Left ventricle myocardium inferior (tissue), 1 donor: ENCODE data around the gene FABP3. TPM values are rescaled to one million over a fixed set of nuclear protein-coding genes. Genes with fewer than 3 reads are reported as not detected.
A peak's percentile ranks its signal among the peaks of the same experiment; 100 is the strongest.

ENCODE experiments used
- DNase-seq: peaks from one replicate; pipeline ENCODE4 v3.0.0-alpha.2; 2020
- H3K27ac ChIP-seq: fragments of 200-600 bp; replicated peaks from 2 replicates; pipeline ENCODE4 v1.8.0; 2021
- H3K27me3 ChIP-seq: fragments of 200-600 bp; 2 replicates; pipeline ENCODE4 v1.8.0; 2021; ENCODE audit warnings: low read depth
- H3K36me3 ChIP-seq: fragments of 200-600 bp; 2 replicates; pipeline ENCODE4 v1.8.0; 2021
- H3K4me1 ChIP-seq: fragments of 200-600 bp; 2 replicates; pipeline ENCODE4 v1.8.0; 2021
- H3K4me3 ChIP-seq: fragments of 200-600 bp; 2 replicates; pipeline ENCODE4 v1.8.0; 2021; ENCODE audit warnings: mild to moderate bottlenecking, moderate library complexity
- H3K9me3 ChIP-seq: fragments of 200-600 bp; replicated peaks from 2 replicates; pipeline ENCODE4 v1.8.0; 2021
- CTCF ChIP-seq: fragments of 200-600 bp; IDR thresholded peaks from 2 replicates; pipeline ENCODE4 v1.8.0; 2021; ENCODE audit warnings: antibody characterized with exemption, mild to moderate bottlenecking, borderline replicate concordance
- intact Hi-C: fragments of 100-400 bp; cut with micrococcal nuclease; formaldehyde crosslinking; loops from one replicate; pipeline ENCODE4 v1.11.0; 2022
- total RNA-seq: library from RNA; stranded (reverse); fragmentation: NEBNext Ultra II Directional; extraction: Animal tissue kit (Norgen Biotek cat#: 25700); gene quantifications from one replicate; pipeline ENCODE4 v1.2.1, GENCODE V29; 2021
- donor health status: DM: no; HTN: yes; CAD: no; lungs with severe emphysema.

FABP3 gene
- total RNA-seq, 1 donor from 2014 or later = 4,737 TPM

DNA sequence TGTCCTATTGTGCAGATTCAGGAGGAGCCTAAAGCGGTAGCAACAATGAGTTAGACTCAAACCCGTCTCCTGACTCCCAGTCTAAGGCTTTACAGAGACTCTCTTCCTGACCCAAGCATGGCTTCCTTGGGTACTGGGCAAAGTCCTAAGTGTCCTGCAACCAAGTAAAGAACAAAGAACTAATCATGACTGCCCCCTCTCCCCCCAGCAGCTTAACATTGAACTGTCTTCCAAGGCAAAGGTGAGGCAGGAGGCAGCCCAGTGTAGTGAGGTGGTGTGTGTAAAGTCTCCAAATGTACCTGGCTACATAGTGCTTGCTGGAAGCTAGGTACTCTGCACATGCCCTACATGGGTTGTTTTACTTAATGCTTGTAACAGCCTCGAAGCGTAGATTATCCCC, 2.3 kb downstream of the FABP3 start:
- intact Hi-C loops = no loop called here
- Histone ChIP-seq H3K4me1 (peaks cover 71% of the 10 kb centered on the region), H3K36me3 (peaks cover 56% of the 10 kb centered on the region), H3K4me3 (peak overlapping the region; percentile 75), H3K9me3 (no peaks in the 10 kb centered on the region), H3K27ac (peak overlapping the region; percentile 96), H3K27me3 (no peaks in the 10 kb centered on the region)
- no peak for TF ChIP-seq CTCF
- DNase-seq = no peak

GRCh38 chr1:31370021-31370420, 2.9 kb downstream of the FABP3 start:
- no peak for DNase-seq
- Histone ChIP-seq H3K27ac (peak overlapping the region; percentile 96), H3K27me3 (no peaks in the 10 kb centered on the region), H3K36me3 (peaks cover 61% of the 10 kb centered on the region), H3K9me3 (no peaks in the 10 kb centered on the region), H3K4me3 (peak overlapping the region; percentile 75), H3K4me1 (peaks cover 71% of the 10 kb centered on the region)
- intact Hi-C loops = no loop called here
- no peak for TF ChIP-seq CTCF

DNA sequence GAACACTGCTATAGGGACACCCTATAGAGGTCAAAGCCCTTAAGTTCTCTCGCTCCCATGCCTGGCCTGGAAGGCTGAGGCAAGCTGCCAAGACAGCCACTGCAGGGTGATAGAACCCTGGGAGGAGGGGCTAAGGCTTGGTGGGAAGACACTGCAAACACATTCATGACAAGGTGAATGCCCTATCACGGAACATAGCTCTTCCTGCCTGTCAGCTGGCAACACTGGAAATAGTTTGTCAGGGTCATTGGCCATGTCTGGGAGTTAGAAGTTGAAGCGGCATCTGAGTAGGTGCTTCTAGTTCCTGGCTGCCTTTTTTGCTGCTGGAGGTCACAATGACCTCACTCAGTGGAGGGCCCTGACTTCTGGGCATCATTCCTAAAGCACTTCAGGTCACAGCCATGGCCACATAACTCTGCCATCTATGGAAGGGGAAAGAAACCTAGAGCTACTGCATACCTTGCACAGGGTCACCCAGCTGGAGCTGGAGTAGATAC, 4.2 kb downstream of the FABP3 start:
- TF ChIP-seq CTCF = no peak
- peak overlapping the region; percentile 96 for H3K27ac ChIP-seq
- intact Hi-C loops = no loop called here
- DNase-seq = peak; percentile 46
- peaks cover 75% of the 10 kb centered on the region for H3K36me3 ChIP-seq
- H3K4me3 ChIP-seq = peak overlapping the region; percentile 75
- peaks cover 60% of the 10 kb centered on the region for H3K4me1 ChIP-seq
- H3K9me3 ChIP-seq = no peaks in the 10 kb centered on the region
- H3K27me3 ChIP-seq = no peaks in the 10 kb centered on the region

DNA sequence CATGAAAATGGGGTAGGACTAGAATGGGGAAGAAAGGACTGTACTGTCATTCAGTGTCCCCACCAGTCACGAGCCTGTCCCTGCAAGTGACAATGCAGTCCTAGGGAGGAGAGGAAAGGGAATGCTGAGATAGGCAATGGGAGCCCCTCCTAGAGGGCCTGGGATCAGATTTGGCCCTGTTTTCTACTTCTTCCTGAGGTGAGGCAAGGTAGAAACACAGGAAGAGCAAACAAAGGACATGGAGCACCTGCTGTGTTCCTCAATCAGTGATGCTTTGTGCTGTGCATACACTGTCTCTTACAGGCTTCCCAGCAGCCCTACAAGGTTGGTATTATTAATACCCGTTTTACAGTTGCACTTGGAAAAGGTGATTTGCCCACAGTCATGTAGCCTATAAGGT, 6.1 kb downstream of the FABP3 start:
- no peaks in the 10 kb centered on the region for H3K9me3 ChIP-seq
- H3K27ac ChIP-seq = peak overlapping the region; percentile 96
- H3K27me3 ChIP-seq = no peaks in the 10 kb centered on the region
- intact Hi-C loops = no loop called here
- peaks cover 73% of the 10 kb centered on the region for H3K36me3 ChIP-seq
- peak overlapping the region; percentile 75 for H3K4me3 ChIP-seq
- no peak for TF ChIP-seq CTCF
- H3K4me1 ChIP-seq = peaks cover 44% of the 10 kb centered on the region
- DNase-seq = no peak

DNA sequence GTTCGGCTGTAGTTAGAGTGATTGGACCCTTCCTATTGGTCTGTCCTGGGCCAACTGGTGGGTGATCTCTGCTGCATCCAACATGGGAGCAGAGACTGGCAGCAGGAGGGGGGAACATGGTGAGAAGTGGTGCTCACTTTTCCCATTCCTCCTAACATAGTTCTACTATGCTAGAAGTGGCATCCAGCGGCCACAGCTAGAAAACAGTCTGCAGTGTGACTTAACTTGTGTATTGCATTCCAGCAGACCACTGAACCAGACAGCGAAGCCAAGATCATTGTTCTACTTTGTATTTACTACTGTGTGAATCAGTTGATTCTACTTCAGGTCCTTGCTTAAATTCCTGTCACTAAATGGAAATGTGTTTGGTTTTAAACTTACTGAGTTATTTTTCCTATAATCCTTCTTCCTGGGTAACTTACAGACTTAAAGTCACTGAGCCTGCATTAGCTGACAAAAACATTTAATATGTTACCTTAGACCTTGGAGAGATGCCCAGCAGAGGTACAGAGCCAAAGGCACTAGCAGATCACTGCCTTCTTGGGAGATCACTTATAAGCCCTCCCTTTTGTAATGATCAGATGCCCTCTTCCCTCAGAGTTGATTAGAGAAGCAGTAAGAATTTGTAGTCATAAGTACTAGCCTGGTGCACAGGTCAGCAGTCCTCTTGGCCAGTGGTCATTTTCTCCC, 8.2 kb downstream of the FABP3 start:
- intact Hi-C loops = no loop called here
- Histone ChIP-seq H3K4me3 (no peak overlapping the region), H3K27ac (peak overlapping the region; percentile 96), H3K27me3 (no peaks in the 10 kb centered on the region), H3K36me3 (peaks cover 74% of the 10 kb centered on the region), H3K4me1 (peaks cover 38% of the 10 kb centered on the region), H3K9me3 (no peaks in the 10 kb centered on the region)
- no peak for TF ChIP-seq CTCF
- DNase-seq = no peak
